GM12873 (cell line): Measurements from ENCODE around the gene TSPEAR.

Experiments used
- CTCF ChIP-seq: IDR thresholded peaks from 2 replicates; pipeline ENCODE4 v1.5.1; 2012; ENCODE audit warnings: low read depth, mild to moderate bottlenecking, moderate library complexity, low read length, control low read depth; ENCODE audit not compliant: insufficient read depth; ENCODE audit errors: missing control alignments

Gene TSPEAR

GRCh38 chr21:44450402-44450801 is 261.0 kb downstream of the TSPEAR start:
- no peak for TF ChIP-seq CTCF

DNA sequence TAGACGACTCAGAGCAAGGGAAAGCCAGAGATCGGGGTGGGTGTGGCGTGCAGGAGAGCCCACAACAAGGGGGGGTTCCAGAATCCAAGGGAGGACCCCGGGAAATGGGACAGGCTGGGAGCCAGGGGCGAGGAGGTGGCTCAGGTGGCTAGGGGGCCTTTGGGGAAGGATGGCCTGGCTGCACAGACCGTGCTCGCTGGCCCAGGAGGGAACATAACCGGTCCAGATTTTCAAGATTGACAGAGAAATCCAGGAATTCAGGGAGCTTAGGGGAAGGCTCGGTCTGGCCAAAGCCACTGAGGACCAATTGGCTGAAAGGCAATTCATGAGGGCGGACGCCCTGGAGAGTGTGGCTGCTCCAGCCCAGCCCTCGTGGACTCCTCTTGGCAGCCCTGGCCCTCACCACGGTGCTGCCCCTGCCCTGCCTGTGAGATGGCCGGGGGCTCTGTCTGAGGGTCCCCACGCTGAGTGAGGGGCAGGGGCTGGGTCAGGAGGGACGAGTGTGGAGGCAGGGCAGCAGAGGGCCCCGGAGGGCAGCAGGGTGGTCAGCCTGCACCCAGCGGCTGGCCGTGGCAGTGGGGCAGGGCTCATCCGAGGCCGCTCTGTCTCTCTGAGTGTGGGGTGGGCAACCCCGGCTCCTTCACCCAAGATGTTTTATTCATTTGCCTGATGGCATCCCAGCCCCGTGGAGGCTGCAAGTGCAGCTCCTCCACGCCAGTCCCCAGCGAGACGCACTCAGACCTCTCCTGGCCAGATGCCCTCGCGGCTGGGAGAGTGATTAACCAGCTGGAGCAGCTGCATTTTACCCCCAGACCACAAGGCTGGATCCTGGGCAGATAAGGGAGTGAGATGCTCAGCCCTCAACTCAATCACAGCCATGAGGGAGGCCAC is 261.7 kb downstream of the TSPEAR start:
- TF ChIP-seq CTCF, result no peak

DNA sequence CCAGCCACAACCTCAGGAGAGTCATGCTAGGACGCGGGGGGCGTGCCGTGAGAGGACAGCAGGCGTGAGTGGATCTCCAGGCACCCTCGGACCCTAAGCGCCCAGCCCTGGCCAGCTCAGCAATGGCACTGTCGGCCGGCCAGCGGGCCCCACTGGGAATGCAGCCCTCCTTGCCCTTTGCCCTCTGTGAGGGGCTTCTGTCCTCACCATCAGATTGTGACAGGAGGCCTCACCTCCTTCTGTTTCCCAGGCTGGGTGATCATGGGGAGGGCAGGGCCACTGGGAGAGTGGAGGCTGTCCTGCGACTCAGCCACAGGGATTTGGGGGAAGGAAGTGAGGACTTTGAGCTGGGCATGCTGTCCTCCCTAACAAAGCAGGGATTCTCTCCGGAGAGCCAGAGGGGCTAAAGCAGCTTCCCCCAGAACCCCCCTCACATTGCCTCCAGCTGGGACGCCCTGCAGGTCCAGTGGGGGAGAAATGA is 262.7 kb downstream of the TSPEAR start:
- no peak for TF ChIP-seq CTCF
